Astrocyte (in vitro differentiated cells and primary cell): ENCODE results near the gene ENKD1.

ENCODE experiments used
- CTCF ChIP-seq: IDR thresholded peaks from 2 replicates; pipeline ENCODE4 v1.5.1; 2011; ENCODE audit warnings: low read depth, mild to moderate bottlenecking, inconsistent platforms, low read length, moderate library complexity; ENCODE audit not compliant: insufficient read depth
- EZH2 ChIP-seq: IDR thresholded peaks from 2 replicates; pipeline ENCODE4 v1.6.1; 2012; ENCODE audit warnings: mild to moderate bottlenecking, low read length, inconsistent platforms; ENCODE audit not compliant: insufficient read depth

DNA sequence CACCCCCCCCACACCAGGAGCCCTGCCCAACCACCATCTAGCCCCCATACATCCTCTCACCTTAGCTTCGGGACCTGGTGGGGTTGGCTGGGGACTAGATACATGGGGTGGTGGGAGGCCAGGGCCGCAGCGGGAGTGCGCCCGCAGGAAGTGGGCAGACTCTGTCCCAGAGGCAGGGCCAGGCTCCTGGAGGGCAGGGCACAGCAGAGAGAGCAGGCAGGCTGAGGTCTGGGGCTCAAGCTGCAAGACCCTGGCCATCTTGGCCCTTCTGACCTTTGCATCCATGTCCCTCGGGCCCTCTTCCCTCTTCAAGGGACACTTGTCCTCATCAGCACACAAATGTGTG is 2.7 kb downstream of the ENKD1 start:
- TF ChIP-seq CTCF, result no peak
- no peak for TF ChIP-seq EZH2
